Activated T-cell treated with anti-CD3 and anti-CD28 coated beads, Interleukin-2, amount 50 U/mL, for 48 hours (primary cell): ENCODE results near the gene DOK7.
"Not testable (repeated sequence)": the region's sequence is repeated elsewhere in the genome, so short reads cannot be mapped to it uniquely, and the experiment has no call there.

Source experiments
- DNase-seq, 2 experiments: peaks; one replicate each; pipeline ENCODE4 v3.0.0-alpha.2; 2020

DOK7 gene

DNA sequence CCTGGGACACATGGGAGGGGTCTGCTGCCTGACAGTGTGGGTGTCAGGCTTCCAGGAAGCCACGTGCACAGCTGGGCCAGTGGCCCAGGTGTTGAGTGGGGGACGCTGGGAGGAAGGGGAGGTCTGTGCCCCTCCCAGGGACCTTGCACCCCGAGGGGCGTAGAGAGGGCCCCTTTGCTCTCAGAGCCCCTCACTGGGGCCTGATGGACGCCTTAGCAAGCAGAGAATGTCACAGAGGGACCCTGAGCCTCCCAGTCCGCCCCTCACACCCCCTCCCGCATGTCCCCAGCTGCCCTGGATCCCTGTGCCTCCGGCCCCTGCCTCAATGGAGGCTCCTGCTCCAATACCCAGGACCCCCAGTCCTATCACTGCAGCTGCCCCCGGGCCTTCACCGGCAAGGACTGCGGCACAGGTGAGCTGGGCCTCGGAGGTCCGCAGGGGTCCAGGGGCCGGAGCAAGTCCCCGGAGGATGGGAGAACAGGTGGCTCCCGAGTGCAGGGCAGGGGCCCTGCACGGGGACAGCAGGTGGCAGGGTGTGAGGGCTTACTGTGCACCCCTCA lies 19.3 kb upstream of the DOK7 start:
- no peak for DNase-seq

DNA sequence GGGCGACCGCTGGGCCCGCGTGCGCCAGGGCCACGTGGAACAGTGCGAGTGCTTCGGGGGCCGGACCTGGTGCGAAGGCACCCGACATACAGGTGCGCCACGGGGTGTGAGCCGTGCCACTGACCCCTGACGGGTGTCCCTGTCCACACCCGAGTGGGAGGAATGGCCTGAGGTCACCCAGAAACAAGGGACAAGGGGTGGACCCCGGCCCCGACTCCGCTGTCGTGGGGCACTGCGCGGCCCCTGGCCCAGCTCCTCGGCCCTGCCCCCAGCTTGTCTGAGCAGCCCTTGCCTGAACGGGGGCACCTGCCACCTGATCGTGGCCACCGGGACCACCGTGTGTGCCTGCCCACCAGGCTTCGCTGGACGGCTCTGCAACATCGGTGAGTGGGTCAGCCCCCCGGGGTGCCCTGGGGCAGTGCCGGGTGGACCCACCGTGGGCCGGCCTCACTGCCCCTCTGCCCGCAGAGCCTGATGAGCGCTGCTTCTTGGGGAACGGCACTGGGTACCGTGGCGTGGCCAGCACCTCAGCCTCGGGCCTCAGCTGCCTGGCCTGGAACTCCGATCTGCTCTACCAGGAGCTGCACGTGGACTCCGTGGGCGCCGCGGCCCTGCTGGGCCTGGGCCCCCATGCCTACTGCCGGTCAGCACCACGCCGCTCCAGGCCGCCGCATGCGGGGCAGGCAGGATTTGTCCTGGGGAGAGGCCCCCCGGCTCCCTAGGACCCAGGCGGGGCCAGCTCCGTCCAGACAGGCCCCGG lies 18.6 kb upstream of the DOK7 start:
- no peak for DNase-seq

- DNase-seq: no peak
Observed at GRCh38 chr4:3445111-3445820, 17.8 kb upstream of the DOK7 start.

DNA sequence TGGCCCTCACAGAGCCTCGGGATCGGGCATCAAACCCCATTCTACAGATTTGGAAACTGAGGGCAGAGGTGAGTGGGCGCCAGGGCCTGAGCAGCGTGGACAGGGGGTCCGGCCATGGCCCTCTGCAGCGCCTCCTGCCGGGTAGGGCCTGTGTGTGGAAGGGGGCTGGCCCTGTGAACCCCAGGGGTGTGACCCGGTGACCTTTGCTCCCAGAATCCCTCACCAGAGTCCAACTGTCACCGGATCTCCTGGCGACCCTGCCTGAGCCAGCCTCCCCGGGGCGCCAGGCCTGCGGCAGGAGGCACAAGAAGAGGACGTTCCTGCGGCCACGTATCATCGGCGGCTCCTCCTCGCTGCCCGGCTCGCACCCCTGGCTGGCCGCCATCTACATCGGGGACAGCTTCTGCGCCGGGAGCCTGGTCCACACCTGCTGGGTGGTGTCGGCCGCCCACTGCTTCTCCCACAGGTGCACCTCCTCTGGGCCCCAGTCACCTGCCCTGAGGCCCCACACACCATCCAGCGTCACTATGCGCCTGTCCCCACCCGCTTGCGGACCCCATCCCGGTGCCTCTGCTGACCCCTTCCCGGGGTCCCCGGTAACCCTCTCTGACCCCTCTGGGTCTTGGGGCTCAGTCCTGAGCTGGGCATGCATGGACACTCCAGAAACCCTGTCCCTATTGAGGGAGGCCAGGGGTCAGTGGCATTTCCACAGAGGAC lies 17.1 kb upstream of the DOK7 start:
- DNase-seq: no peak

DNA sequence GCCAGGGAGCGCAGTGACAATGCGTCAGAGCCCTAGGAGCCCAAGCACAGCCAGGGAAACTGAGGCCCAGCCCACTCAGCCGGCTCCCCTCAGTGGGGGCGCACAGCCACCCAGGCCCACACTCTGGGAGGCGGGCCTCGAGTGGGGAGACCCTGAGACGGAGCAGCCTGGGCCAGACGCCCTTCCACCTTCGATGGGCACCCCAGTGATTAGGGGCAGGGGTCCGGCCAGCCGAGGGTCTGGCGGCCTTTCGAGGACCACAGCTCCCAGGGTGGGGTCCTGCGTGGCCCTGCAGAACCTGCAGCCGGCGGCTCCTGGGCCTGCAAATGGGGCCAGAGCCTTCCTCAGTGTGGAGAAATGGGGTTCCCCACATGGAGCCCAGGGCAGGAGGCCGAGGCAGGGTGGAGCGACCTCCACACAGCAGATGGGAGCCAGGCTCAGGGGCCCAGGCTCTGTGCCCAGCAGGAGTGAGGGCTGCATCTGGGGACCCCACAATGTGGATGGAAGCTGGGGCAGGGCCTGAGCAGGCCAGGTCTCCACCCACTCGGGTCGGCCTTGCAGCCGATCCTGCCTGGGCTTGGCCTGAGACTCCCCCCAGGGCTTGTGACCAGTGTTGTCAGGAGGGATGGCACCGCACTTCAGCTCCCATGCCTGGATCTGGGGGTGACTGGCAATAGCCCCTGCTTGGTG lies 16.3 kb upstream of the DOK7 start:
- no peak for DNase-seq

GRCh38 chr4:3447431-3448395 lies 15.4 kb upstream of the DOK7 start:
- no peak for DNase-seq

GRCh38 chr4:3449047-3449573 lies 14.0 kb upstream of the DOK7 start:
- no peak for DNase-seq

DNA sequence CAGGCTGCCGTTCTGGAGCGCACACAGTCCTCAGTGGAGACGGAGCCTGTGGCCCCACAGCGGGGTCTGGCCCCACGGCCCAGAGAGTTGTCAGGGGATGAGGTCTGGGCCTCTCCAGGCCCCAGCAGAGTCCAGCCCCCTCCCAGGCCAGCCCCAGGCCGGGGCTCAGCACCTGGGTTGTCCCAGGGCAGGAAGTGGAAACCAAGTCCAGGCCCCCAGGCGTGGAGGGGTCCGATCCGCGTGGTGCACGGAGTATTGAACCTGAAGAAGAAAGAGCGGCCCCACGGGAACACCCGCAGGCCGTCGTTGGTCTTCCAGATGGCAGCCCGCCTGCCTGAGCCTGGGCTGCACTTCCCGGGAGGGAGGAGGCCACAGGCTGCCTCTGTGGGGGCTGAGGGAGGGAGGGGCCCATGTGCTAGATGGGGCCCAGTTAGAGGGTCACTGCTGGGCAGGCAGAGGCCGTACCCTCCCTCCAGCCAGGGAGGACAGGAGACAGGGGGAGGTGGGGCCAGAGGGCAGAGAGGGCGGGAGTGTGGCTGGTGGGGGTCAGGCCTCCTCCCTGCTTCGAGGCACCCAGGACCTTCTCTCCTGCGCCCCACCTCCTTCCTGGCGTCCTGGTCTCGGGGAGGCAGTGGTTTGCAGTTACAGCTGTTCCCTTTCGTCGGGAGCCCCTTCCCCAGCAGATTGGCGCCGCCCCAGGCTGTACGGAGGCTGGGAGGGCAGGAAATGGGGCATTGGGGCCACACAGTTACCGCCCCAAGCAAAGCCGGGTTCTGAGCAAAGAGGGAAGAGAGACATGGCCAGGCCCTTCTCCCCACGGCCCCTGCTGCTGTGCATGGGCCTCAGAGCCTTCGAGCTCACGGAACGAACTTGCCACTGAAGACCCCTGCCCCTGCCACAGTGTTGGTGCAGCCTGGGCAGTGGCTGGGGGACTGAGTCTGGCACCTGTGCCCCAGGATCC lies 13.3 kb upstream of the DOK7 start:
- no peak for DNase-seq

DNA sequence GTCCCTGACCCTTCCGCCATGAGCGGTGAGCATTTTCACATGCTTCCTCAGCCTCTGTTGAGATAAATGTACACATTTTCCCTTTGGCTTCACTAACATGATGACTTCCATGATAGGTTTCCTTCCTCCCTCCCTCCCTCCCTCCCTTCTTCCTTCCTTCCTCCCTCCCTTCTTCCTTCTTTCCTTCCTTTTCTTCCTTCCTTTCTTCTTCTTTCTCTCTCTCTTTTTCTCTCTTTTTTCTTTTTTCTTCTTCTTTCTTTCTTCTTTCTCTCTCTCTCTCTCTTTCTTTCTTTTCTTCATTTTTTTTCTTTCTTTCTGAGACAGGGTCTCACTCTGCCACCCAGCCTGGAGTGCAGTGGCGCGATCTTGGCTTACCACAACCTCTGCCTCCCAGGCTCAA lies 12.5 kb upstream of the DOK7 start:
- no peak for DNase-seq

DNA sequence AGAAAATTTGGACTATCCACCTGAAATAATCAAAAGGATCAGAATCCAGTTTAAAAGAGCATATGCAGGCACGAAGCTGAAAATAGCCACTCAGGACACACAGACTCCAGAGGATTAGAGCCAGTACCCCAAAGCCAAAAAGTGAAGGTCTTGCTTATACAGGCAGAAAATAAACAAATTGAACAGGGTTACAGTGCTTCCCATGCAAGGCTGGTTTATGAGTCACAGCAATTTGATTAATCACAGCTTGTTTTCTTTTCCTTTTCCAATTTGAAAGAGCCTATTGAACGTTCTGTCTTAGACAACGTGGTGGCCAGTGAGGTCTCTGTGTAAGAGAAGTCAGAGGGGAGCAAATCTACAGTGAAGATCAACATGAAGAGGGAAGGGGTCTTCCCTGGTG lies 11.2 kb upstream of the DOK7 start:
- DNase-seq: no peak

DNA sequence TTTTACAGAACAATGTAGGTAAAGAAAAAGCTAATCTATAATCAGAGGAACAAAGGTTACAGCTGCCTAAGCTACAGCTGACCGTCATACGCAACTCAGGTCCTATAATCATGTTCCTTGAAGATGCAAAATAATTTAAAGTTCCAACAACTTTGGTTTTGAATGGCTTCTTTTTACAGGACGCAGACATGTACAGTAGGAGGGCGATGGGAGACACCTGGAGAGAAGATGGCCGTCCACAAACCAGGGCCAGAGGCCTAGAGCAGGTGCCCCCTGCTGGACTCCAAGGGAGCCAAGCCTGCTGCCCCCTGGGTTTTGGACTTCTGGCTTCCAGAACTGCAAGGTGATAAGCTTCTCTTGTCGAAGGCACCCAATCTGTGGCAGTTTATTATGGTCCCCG lies 10.7 kb upstream of the DOK7 start:
- no peak for DNase-seq

DNA sequence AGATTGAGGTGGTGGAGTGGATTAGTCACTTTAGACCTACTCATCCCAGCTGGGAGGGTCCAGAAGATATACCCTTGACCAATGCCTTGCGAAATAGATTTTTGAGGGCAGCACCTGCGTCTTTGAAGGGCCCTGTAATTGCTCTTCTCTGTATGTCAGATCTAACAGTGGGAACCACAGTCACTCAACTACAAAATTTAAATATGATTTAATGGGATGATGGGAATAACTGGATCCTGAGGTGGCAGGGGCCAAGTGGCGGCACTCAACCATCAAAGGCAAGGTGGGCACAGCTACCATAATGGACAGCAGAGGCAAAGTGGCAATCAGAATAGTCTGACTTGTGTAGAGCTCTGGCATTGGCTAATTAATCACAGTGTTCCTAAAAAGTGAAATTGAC lies 7.5 kb upstream of the DOK7 start:
- DNase-seq: not testable (repeated sequence)

- no peak for DNase-seq
Observed at GRCh38 chr4:3458371-3458770, 4.7 kb upstream of the DOK7 start.

- not testable (repeated sequence) for DNase-seq
Observed at GRCh38 chr4:3459156-3459555, 4.0 kb upstream of the DOK7 start.

DNA sequence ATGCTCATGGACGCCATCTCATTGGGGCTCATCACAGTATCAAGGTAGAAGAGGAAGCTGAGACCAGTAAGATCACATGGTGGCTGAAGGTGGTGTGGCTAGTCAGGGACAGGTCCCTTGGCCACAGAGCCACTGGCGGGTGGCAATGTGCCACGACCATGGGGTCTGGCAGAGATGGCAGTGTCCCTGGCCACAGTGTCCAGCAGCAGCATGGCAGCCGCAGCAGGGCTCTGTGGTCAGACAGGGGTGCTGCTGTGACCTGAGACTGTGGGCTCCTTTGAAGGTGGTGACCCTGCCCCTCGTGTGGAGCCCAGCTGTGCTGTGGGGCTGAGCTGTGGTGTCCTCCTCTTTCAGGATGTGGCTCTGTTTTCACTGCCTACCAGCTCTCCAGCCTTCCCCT lies 2.2 kb upstream of the DOK7 start:
- no peak for DNase-seq

DNA sequence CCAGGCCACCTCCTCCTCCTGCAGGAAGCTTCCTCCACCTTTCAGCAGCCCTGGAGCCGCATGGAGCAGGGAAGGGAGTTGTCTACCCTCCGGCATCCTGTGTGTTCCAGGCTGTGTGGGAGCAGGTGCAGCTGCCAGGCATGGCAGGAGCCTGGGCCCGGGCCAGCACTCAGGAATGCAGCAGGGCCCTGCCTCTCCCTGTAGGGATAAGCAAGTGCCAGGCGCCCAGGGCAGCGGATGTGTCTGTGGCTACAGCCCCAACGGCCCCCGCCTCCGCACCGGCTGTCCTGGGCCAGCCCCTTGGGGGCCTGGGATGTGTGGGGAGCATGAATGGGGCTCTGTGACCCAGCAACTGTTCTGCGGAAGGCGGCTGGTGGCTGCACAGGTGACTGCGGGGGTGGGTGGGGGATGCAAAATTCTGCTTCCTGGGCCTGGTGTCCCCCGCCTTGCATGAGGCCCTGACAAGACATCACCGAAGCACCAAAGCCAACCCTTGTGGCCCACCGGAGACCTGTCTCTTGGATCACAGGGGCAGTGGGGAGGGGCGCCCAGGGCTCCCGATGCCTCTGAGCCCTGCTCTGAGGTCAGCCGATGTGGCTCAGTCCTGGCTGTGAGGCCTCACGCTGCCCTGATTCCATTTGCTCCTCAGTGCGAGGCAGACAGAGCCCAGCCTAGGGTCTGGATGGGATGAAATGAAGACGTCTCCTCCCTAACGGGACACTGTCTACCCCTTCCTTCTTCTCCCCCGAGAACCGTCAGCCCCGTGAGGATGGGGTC lies 1.4 kb upstream of the DOK7 start:
- DNase-seq: no peak

DNA sequence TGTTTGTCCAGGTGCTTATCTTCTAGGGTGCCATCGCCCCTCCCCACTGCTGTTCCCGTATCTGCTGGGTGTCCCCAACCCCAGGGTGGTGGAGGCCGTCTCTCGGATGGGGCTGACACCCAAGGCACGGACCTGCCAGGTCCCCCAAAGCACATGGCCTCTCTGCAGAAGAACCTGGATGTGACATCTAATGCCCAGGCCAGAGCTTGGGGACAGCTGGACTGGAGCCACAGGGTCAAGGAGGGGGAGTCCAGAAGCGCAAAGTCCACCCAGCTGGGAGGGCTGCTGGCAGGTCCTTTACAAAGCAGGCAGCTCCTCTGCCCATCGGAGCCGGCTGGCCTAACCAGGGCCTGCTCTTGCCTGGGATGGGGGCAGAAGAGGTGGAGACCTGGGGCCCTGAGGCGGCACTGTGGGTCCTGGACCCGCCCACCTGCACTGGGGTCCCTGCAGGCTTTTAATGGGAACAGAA lies 751 bp upstream of the DOK7 start:
- no peak for DNase-seq

GRCh38 chr4:3463556-3464348 lies 646 bp downstream of the DOK7 start:
- DNase-seq: no peak
